H1 (cell line): ENCODE measurements around the gene KLHDC7B. TPM values are rescaled to one million over a fixed set of nuclear protein-coding genes. Genes with fewer than 3 reads are reported as not detected.

Source experiments
- ATF2 ChIP-seq: IDR thresholded peaks from 2 replicates; pipeline ENCODE4 v1.6.1; 2012; ENCODE audit warnings: low read length, inconsistent platforms
- ATF3 ChIP-seq: IDR thresholded peaks from 2 replicates; pipeline ENCODE4 v1.6.1; 2011; ENCODE audit warnings: low read depth, mild to moderate bottlenecking, low read length; ENCODE audit not compliant: insufficient read depth
- CEBPB ChIP-seq: IDR thresholded peaks from 2 replicates; pipeline ENCODE4 v1.6.1; 2012; ENCODE audit warnings: low read depth, low read length
- CHD2 ChIP-seq: IDR thresholded peaks from 2 replicates; pipeline ENCODE4 v1.6.1; 2012; ENCODE audit warnings: low read length, improper control_type of control experiment
- CREB1 ChIP-seq: IDR thresholded peaks from 2 replicates; pipeline ENCODE4 v1.6.1; 2012; ENCODE audit warnings: inconsistent platforms
- E2F6 ChIP-seq: IDR thresholded peaks from 2 replicates; pipeline ENCODE4 v1.6.1; 2012; ENCODE audit warnings: inconsistent platforms
- HDAC6 ChIP-seq: IDR thresholded peaks from one replicate; pipeline ENCODE4 v1.7.1; 2012; ENCODE audit warnings: low read depth, mild to moderate bottlenecking, inconsistent platforms, low read length, moderate library complexity
- KDM1A ChIP-seq: fragments of 200-600, 300-600 bp; sonication (generic); IDR thresholded peaks from 2 replicates; pipeline ENCODE4 v1.7.1; 2016; ENCODE audit warnings: mild to moderate bottlenecking, low read length, borderline replicate concordance
- KDM5A ChIP-seq: fragments of 200-600 bp; IDR thresholded peaks from 2 replicates; pipeline ENCODE4 v1.7.1; 2012; ENCODE audit warnings: mild to moderate bottlenecking, low read length, inconsistent platforms, mixed read lengths
- NRF1 ChIP-seq: IDR thresholded peaks from 2 replicates; pipeline ENCODE4 v1.6.1; 2011; ENCODE audit warnings: mild to moderate bottlenecking, low read depth, low read length, improper control_type of control experiment
- POLR2A ChIP-seq, 2 experiments: IDR thresholded peaks; 1 replicate in 1 of 2; 2 replicates in 1 of 2; pipeline ENCODE4 v1.6.1; 2011; ENCODE audit warnings: low read depth in 2 of 2, low read length in 2 of 2, mild to moderate bottlenecking in 2 of 2; ENCODE audit errors: control extremely low read depth in 1 of 2
- RXRA ChIP-seq: IDR thresholded peaks from 2 replicates; pipeline ENCODE4 v1.6.1; 2011; ENCODE audit warnings: low read depth, mild to moderate bottlenecking, low read length, moderate library complexity; ENCODE audit not compliant: insufficient read depth
- SIN3A ChIP-seq, 2 experiments: IDR thresholded peaks in 1 of 2; conservative IDR thresholded peaks in 1 of 2; 2 replicates each; pipeline ENCODE4 v1.6.1; 2011 to 2012; ENCODE audit warnings: low read length in 2 of 2, improper control_type of control experiment in 1 of 2, low read depth in 1 of 2, mild to moderate bottlenecking in 1 of 2
- SP1 ChIP-seq: IDR thresholded peaks from 2 replicates; pipeline ENCODE4 v1.6.1; 2011; ENCODE audit warnings: low read depth, low read length
- SUZ12 ChIP-seq: fragments of 200-600 bp; sonication (generic); IDR thresholded peaks from 2 replicates; pipeline ENCODE4 v1.6.1; 2012; ENCODE audit warnings: mild to moderate bottlenecking, inconsistent platforms, low read length, moderate library complexity, mixed read lengths
- TAF1 ChIP-seq: IDR thresholded peaks from 2 replicates; pipeline ENCODE4 v1.6.1; 2011; ENCODE audit warnings: mild to moderate bottlenecking, low read depth, low read length
- TBP ChIP-seq: IDR thresholded peaks from 2 replicates; pipeline ENCODE4 v1.6.1; 2011; ENCODE audit warnings: low read depth, low read length, improper control_type of control experiment
- ZNF274 ChIP-seq: IDR thresholded peaks from 2 replicates; pipeline ENCODE4 v1.7.0; 2012; ENCODE audit warnings: low read length, borderline replicate concordance; ENCODE audit errors: extremely low read depth
- polyA plus RNA-seq, 7 experiments: library from polyadenylated mRNA; depleted of rRNA in 3 of 7; stranded (reverse) in 5 of 7; unstranded in 2 of 7; fragments of >200 nt in 5 of 7; fragments of 200-250 nt in 2 of 7; gene quantifications; 1 replicate in 5 of 7; 2 replicates in 1 of 7; 4 replicates in 1 of 7; pipeline versions ENCODE4 v1.2.1 to v1.2.3, GENCODE V29; 2011 to 2013; ENCODE audit warnings: missing spikeins in 2 of 7, mixed read lengths in 2 of 7
- total RNA-seq: library from RNA; stranded (reverse); fragmentation: NEBNext Ultra II Directional; extraction: Animal tissue kit (Norgen Biotek cat#: 25700); gene quantifications from 2 replicates; pipeline ENCODE4 v1.2.1, GENCODE V29; 2021
- TF ChIP-seq, protein P1 (sequence below), 3 experiments: IDR thresholded peaks; 1 replicate in 2 of 3; 2 replicates in 1 of 3; pipeline versions ENCODE4 v1.5.1 to v1.6.1; 2011; ENCODE audit warnings: low read length in 3 of 3, mild to moderate bottlenecking in 3 of 3, inconsistent platforms in 2 of 3, low read depth in 1 of 3, moderate library complexity in 1 of 3; ENCODE audit not compliant: insufficient read depth in 1 of 3; ENCODE audit errors: control extremely low read depth in 1 of 3

The KLHDC7B gene
- total and polyA plus RNA-seq, 2 of the 8 experiments (the other 6 are each of a cell fraction or from before 2014, with no cell fraction given): not detected

DNA sequence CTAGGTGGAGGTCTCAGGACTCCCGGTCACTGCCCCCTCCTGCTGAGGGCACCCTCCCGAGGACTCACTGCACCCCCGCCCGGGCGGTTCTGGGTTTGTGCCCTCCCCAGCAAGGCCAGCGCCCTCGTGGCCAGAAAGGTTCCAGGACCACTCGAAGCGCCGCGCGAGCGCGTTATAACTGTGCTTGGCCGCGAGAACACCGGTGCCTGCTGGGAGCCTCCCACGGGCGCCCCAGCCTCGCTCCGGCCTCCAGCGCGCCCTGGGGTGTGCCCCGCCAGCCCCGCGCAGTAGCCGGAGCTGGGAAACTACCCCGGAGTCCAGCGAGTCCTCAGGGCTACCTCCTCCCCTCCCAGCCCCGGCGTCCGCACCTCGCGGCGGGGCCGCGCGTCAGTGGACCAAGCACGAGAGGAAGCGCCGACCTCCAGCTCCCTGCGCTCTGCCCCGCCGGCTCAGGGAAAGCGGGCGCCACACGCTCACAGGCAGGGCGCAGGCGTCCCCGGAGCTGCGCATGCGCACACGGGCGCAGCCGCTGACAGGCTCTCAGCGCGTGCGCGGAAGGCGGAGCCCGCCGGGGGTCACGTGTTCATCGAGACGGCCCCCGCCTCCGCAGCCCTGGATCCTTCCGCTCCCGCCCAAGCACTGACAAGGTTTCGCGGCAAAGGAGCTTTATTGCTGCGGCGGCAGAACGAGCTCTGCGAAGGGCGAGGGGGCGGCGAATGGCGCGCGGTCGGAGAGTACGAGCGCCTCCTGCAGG lies 20.4 kb upstream of the KLHDC7B start, which contains the start of gene SCO2 (continued):
- TF ChIP-seq NRF1 (peak; percentile 93), KDM1A (no peak), HDAC6 (no peak), SUZ12 (no peak), TAF1 (peak; percentile 65; the same call in 1 of the 2 replicates), CREB1 (peak; percentile 36; the same call in 1 of the 2 replicates), E2F6 (peak; percentile 87), CEBPB (no peak), POLR2A (IDR thresholded peaks at IDR 0.05; ENCODE audit: control extremely low read depth in 1 of 2, low read depth in 2 of 2, low read length in 2 of 2) (0 out of 3 replicates have a peak, but pooled peaks of 1 of the 2 experiments have one; percentile 33), SIN3A (conservative IDR thresholded peaks at IDR 0.05 in 1 of 2, IDR thresholded peaks at IDR 0.05 in 1 of 2; ENCODE audit: low read depth in 1 of 2, low read length in 2 of 2) (peak in 1 of 2 experiments; percentile 73; a peak in 2 of 4 replicates), ATF2 (0 out of 2 replicates have a peak, but pooled peaks have one; percentile 23), KDM5A (no peak), ATF3 (peak; percentile 77), ZNF274 (no peak), CHD2 (peak; percentile 60; the same call in 1 of the 2 replicates), RXRA (no peak), TBP (peak; percentile 57; the same call in 1 of the 2 replicates), SP1 (no peak)
- TF ChIP-seq, protein P1, sequence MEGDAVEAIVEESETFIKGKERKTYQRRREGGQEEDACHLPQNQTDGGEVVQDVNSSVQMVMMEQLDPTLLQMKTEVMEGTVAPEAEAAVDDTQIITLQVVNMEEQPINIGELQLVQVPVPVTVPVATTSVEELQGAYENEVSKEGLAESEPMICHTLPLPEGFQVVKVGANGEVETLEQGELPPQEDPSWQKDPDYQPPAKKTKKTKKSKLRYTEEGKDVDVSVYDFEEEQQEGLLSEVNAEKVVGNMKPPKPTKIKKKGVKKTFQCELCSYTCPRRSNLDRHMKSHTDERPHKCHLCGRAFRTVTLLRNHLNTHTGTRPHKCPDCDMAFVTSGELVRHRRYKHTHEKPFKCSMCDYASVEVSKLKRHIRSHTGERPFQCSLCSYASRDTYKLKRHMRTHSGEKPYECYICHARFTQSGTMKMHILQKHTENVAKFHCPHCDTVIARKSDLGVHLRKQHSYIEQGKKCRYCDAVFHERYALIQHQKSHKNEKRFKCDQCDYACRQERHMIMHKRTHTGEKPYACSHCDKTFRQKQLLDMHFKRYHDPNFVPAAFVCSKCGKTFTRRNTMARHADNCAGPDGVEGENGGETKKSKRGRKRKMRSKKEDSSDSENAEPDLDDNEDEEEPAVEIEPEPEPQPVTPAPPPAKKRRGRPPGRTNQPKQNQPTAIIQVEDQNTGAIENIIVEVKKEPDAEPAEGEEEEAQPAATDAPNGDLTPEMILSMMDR (IDR thresholded peaks at IDR 0.05; ENCODE audit: control extremely low read depth in 1 of 3, insufficient read depth in 1 of 3, low read depth in 1 of 3, low read length in 3 of 3): peak in 2 of 3 experiments; percentile 49 to 52; a peak in 3 of 4 replicates
